Stimulated activated CD4-positive, alpha-beta T cell treated with anti-CD3 and anti-CD28 coated beads, Interleukin-12 subunit alpha, Interleukin-12 subunit beta, amount 100 ng/mL, for 4 hours (primary cell): ENCODE measurements around the gene PSKH1.

Experiments
- DNase-seq: peaks from one replicate; pipeline ENCODE4 v3.0.0-alpha.2; 2020

The PSKH1 gene

DNA sequence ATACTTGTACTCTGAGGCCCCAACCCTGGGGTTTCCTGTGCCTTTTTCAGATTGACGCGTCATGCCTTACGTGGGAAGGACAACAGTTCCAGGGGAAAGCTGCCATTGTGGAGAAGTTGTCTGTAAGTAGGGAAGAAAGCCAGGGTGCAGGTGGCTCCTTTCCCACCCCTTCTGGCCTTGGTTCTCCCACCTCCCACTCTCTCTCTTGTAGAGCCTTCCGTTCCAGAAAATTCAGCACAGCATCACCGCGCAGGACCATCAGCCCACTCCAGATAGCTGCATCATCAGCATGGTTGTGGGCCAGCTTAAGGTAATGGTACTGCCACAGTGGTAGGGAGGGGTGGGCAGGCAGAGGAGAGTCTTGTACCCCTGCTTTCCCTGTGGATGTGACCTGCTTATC is 24.8 kb upstream of the PSKH1 start:
- no peak for DNase-seq

DNA sequence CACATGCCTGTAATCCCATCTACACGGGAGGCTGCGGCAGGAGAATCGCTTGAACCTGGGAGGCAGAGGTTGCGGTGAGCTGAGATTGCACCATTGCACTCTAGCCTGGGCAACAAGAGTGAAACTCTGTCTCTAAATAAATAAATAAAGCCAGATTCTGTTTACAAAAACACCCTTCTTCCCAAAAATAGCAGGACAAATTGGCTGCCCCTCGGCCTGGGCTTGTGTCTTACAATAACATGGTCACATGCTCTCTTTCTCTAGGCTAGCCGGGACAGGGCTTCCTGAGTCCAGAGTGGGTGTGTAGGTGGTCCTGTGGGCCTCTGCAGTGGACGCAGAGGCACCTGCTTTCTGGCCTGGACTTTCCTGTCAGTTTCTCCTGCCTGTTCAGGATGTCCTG is 23.4 kb upstream of the PSKH1 start:
- no peak for DNase-seq

DNA sequence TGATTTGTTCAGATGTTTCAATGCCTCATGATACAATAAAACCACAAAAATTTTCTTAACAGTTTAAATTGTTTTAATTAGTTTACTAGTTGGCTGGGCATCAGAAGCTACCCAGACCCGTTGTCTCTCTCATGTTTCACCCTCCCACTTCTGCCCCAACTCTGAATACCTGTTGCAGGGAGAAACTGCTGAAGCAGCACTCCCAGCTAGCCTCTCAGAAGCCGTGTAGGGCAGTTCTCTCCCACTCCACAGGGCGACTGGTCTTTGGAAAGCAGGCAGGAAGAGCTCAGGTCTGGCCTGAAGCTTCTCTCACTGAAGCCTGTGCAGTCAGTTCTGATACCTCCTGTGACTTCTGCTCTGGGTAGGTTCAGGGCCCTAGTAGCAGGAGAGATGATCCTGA is 21.8 kb upstream of the PSKH1 start:
- no peak for DNase-seq

DNA sequence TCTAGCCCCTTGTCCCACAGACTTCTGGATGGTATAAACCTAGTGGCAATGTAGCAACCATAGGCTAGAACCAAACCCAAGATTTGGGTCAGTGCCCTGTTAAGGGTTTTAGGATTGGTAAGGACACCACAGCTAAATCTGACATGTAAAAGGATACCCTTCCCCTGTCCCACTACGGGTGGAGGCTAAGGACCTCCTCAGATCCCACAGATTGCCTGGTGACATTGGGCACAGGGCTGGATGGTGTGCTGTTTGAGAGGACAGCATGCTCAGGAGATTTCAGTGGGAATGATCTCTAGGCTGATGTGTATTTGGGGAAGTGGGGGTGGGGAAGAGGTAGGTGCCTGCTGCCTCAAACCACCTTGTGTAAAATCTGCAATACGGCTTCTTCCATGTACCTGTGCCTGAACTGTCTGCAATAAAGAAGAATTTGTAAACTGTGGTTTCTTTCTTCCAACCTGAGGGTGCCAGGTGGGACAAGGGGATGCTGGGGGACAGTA is 20.9 kb upstream of the PSKH1 start:
- no peak for DNase-seq

DNA sequence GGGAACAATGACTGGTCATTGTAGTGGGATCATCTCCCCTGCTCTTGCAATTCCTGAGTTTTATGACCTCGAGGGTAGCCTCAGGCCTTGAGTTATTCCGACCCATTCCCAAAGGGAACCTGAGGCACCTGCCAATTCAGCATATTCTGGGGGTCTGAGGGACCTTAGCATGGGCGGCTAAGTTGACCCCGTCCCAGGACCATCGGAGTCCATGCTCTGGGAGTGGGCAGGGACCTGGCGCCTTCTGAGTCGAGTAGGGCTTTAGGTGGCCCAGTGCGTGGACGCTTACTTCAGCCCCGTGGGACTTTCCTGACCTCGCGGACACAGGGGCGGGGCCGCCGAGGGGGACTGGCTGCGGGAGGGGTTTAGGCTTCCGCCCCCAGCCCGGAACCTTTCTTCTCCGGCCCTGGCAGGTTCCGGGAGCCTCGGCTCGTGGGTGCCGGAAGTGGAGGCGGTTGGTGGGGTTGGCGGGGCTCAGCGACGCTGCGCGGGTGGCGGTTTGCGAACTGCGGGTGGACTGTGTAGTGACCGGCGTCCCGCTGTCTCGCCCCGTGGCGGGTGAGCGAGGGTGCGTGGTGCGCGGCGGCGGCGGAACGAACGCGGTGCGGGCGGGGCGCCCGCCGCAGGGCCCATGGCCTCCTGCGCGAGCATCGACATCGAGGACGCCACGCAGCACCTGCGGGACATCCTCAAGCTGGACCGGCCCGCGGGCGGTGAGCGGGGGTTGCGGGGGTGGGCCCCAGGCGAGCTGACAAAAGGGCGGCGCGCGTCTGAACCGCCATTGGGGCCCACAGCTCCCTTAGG is 20.2 kb upstream of the PSKH1 start, which contains the start of gene EDC4:
Gene EDC4, plus strand, starts transcription at position 422 of the 804 bp plus-strand sequence. Its CDS starts 210 bp downstream, at position 632.
- DNase-seq, result peak; percentile 83

GRCh38 chr16:67873435-67874370 is 19.4 kb upstream of the PSKH1 start:
- no peak for DNase-seq

DNA sequence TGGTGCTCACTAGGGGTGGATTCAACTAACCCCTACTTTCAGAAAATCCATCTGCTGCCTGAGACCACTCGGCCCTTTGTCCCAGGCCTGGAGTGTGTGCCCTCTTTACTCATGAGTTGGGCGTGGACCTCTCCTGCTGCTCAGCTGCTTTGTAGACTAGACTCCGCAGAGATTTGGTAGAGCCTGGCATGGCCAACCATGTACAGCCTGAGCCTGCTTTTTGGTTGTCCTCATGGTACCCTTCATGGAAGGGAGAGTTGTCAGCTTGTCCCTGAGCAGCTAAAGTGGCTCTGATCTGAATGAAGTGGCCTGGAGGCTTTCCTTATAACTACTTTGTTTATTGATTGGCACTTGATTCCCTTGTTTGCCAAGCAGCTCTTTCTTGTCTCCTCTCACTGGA is 18.7 kb upstream of the PSKH1 start:
- no peak for DNase-seq

DNA sequence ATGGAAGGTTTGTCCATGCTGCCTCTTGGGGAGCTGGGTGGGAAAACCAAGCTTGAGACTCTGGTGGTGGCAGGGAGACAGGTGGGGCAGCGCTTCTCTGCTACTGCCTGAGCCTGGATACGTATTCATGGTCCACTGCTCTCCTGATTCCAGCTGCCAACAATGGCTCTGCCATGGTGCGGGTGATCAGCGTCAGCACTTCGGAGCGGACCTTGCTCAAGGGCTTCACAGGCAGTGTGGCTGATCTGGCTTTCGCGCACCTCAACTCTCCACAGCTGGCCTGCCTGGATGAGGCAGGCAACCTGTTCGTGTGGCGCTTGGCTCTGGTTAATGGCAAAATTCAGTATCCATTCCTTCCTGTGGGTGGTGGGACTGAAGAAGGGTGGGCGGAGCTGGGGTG is 16.0 kb upstream of the PSKH1 start:
- DNase-seq, result no peak

DNA sequence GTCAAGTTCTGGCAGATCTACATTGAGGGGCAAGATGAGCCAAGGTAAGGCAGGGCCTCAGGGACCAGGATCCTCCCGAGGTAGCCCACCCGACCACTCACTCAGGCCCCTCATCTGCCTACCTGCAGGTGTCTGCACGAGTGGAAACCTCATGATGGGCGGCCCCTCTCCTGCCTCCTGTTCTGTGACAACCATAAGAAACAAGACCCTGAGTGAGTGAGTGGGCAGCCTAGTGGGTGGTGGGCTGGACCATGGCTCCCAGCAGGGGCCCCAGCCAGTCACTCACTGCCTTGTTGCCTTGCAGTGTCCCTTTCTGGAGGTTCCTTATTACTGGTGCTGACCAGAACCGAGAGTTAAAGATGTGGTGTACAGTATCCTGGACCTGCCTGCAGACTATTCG is 14.8 kb upstream of the PSKH1 start:
- no peak for DNase-seq

DNA sequence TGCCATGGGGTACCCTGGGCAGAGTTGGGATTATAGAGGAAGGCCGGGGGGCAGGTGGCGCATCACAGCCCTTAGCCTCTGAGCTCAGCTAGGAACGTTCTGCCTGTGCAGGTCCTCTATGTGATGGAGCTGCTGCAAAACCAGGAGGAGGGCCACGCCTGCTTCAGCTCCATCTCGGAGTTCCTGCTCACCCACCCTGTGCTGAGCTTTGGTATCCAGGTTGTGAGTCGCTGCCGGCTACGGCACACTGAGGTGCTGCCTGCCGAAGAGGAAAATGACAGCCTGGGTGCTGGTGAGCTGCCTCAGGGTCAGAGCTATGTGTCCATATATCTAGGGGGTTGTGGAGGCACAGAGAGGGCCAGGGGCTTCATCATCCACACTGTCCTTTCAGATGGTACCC is 14.2 kb upstream of the PSKH1 start:
- DNase-seq, result no peak

GRCh38 chr16:67879462-67879861 is 13.6 kb upstream of the PSKH1 start:
- DNase-seq, result no peak

DNA sequence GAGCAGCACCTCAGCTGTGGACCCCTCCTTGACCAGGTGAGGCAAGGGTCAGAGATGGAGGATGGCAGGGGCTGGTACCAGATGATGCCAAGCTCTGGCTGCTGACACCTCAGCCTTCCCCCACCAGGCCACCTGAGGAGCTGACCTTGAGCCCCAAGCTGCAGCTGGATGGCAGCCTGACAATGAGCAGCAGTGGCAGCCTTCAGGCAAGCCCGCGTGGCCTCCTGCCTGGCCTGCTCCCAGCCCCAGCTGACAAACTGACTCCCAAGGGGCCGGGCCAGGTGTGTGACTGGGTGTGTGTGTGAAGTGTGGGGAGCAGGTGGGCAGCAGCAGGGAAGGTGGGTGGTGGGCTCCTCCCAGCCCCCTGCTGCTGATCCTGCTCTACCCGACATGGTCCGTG is 13.1 kb upstream of the PSKH1 start:
- no peak for DNase-seq

DNA sequence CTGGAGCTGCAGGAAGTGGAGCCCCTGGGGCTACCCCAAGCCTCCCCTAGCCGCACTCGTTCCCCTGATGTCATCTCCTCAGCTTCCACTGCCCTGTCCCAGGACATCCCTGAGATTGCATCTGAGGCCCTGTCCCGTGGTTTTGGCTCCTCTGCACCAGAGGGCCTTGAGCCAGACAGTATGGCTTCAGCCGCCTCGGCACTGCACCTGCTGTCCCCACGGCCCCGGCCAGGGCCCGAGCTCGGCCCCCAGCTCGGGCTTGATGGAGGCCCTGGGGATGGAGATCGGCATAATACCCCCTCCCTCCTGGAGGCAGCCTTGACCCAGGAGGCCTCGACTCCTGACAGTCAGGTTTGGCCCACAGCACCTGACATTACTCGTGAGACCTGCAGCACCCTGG is 12.5 kb upstream of the PSKH1 start:
- no peak for DNase-seq

- DNase-seq, result no peak
These were observed 11.4 kb upstream of the PSKH1 start for GRCh38 chr16:67881621-67882161.

- DNase-seq, result no peak
These were observed 10.5 kb upstream of the PSKH1 start for GRCh38 chr16:67882374-67883145.

GRCh38 chr16:67883146-67883871 is 9.7 kb upstream of the PSKH1 start:
- DNase-seq, result no peak

DNA sequence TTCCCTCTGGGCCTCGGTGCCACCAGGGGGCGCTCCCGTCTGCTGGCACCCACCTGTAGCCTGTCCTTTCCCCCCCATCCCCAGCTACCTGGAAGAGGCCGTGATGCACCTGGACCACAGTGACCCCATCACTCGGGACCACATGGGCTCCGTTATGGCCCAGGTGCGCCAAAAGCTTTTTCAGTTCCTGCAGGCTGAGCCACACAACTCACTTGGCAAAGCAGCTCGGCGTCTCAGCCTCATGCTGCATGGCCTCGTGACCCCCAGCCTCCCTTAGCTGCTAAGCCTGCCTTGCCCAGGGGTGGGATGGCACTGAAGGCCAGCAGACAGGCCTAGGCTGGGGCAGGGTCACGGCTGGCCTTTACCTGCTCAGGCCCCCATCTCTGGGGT is 9.2 kb upstream of the PSKH1 start:
- DNase-seq, result peak; percentile 78

DNA sequence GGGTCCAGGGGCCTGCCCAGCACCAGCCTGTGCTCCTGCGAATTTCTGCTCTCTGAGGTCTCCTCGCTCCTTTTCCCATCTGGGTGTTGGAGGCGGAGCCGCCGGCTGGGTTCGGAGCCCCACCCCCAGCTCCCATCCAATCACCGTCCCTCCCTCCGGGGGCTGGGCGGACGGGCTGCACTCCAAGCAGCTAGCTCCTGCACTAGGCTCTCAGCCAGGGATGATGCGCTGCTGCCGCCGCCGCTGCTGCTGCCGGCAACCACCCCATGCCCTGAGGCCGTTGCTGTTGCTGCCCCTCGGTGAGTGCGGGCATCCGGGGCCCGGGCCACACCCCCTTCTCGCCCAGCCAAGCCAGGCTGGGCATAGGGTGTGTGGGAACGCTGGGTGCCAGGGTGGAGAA is 8.4 kb upstream of the PSKH1 start, which contains the start of gene NRN1L:
Gene NRN1L, plus strand, starts transcription at position 202 of the 400 bp plus-strand sequence. Its CDS starts 19 bp downstream, at position 221.
- no peak for DNase-seq

DNA sequence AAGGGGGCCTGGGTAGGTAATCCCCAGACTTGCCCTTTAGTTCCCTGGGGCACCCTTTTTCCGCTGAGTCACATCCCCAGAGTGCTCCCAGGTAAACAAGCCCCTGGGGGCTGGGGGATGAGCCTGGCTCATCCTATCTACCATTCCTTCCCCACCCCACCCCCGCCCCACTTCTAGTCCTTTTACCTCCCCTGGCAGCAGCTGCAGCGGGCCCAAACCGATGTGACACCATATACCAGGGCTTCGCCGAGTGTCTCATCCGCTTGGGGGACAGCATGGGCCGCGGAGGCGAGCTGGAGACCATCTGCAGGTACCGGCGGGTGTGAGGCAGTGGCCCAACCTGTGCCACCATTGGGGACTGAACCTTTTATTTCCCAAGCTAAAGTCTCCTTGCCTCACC is 7.5 kb upstream of the PSKH1 start:
- no peak for DNase-seq

DNA sequence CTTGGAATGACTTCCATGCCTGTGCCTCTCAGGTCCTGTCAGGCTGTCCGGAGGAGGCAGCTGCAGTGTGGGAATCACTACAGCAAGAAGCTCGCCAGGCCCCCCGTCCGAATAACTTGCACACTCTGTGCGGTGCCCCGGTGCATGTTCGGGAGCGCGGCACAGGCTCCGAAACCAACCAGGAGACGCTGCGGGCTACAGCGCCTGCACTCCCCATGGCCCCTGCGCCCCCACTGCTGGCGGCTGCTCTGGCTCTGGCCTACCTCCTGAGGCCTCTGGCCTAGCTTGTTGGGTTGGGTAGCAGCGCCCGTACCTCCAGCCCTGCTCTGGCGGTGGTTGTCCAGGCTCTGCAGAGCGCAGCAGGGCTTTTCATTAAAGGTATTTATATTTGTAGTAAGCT is 7.1 kb upstream of the PSKH1 start:
- no peak for DNase-seq

GRCh38 chr16:67886387-67886786 is 6.7 kb upstream of the PSKH1 start:
- DNase-seq, result no peak

DNA sequence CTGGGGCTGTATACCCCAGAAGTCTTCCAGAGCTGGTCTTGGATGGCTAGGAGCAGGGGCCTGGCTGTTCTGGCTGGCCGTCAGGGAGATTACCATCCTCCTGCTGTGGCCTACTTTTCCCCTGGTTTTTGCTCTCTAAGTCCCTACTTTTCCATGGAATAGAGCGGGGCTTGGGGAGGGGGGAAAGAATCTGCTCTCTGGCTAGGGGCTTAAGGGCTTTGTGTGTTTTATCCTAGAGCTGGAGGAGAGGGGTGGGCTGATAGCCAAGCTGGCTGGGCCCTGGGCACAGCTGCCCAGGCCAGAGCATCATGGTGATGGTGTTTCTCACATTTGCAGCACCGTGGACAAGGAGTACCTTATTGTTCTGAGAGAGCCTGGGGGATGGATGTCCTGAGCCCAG is 4.7 kb upstream of the PSKH1 start:
- no peak for DNase-seq
